Fibroblast of skin of right biceps (primary cell): ENCODE results near the gene TREH.

Source experiments
- DNase-seq: peaks from one replicate; pipeline ENCODE4 v3.0.0-alpha.2; 2013

The TREH gene

DNA sequence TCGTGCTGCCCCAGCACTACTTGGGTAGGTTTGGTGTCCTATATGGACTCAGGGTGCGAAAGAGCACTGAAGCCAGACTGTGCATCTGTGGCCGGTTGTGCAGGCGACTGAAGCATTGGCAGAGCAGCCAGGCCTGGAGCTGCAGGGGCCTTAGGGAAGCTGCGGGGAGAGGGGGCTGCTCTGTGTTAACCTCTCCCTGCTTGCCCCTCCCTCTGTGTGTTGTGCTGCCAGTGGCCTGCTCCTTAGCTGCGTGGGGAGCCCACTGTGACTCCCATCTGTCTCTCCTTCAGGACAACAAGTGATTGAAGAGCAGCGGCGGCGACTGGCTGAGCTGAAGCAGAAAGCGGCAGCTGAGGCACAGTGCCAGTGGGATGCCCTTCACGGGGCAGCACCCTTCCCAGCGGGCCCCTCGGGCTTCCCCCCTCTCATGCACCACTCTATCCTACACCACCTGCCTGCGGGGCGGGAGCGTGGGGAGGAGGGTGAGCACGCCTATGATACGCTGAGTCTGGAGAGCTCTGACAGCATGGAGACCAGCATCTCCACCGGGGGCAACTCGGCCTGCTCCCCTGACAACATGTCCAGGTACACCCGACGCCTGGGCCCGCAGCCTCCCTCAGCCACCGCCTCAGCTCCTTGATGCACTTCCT is 34.3 kb downstream of the TREH start:
- DNase-seq, result no peak

DNA sequence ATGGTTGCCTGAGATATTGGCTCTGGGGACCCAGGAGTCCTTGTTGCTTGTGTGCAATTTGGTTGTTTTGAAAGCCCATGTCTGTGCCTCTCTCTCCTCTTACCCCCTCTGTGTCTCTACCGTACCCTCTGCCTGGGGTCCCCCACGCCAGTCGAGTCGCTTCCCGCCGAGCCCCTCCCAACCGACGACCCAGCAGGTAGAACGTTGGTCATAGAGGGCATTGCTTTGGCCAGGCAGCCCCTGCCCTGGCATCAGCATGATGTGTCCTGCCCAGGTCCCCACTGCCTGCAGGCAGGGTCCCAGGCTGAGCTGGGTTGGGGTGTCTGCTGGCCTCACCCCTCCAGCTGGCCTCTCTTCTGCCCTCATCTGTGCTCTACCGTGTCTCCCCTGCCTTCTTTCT is 35.0 kb downstream of the TREH start:
- no peak for DNase-seq

DNA sequence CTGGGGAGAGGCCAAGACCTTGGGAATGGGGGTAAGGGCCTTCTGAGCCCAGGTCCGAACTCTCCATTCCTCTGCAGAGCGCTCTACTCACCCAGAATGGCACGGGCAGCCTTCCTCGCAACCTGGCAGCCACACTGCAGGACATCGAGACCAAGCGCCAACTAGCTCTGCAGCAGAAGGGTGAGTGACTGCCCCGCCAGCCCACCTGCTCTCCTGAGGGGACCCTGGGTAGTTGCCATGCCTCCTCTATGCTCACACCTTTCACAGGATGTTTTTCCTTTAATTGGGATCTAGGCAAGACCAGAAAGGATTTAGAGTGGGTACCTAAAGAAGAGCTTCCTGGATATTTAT is 35.5 kb downstream of the TREH start:
- no peak for DNase-seq

DNA sequence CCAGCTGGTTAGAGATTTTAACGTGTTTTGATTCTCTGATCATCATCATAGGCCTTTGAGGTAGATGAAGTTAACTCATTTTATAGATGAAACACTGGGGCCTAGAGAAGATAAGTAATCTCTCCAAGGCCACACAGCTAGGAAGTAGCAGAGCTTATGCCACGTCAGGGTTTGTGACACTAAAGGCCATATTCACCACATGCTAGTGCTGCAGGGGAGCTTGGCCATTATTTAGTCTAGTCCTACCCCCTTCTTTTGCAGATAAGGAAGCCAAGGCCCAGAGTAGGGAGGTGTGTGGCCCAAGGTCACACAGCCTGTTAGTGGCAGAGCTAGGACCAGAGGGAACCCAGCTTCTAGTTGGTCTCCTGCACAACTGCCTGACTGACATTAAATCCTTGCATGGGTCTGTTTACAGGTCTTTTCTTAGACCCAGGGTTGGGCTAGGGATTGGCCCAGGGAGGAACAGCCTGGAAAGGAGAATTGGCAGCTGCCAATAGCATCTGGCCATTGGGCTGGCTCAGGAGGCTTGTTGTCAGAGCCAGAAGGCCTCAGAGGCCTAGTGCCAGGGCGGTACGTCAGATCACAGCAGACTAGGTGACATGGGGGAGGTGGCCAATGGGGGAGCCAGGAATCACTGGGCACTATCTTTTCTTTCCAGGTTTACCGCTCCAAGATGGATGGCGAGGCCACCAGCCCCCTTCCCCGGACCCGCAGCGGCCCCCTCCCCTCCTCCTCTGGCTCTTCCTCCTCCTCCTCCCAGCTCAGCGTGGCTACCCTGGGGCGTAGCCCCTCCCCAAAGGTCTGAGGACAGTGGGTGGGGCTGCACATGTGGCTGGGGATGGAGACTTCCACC is 36.1 kb downstream of the TREH start:
- no peak for DNase-seq

DNA sequence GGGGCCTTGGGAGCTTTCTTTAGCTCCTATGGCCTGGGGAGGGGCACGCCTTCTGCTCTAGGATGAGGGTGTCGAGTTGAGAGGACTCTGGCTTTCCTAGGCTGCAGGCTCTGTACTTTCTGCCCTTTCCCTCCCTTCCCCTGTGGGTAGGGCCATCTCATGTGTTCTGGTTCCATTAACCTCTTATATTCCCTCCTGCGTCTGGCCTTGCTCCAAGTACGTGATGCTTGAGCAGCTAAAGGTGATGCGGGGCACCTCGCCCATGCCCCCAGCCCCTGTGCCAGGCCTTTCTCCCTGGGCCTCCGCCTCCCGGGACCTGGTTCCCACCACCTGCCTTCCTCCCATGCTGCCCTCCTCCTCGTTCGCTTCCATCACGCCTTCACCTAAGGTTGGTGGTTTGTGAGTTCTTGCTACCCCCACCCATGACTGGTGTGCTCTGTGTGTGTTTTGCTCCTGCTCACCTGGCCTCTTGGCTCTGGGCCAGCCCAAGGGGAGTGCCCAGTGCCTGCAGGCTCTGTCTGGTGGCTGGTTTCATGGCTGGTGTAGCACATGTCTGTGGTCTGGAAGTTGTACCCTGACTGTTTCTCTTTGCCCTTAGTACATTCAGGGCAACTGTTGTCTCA is 37.9 kb downstream of the TREH start:
- DNase-seq, result no peak

- no peak for DNase-seq
Measured at GRCh38 chr11:118640332-118641154, 38.9 kb downstream of the TREH start.

DNA sequence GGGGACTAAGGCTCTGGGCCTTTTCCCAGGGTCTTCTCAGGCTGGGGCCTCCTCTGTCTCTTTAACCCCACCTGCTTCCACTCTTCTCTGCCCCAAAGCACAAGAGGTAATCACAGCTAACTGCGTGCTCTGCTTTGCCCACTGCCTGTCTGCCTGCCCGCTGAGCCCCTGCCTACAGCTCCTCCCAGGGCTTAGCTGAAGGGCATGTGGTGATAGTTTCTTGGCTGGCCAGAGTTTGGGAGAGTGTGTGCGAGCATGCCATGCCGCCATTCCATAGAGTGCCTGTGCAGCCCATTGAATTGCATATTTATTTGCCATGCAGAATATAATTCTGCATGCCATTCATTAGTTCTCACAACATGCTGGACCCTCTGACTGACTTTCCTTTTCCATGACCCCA is 39.6 kb downstream of the TREH start:
- DNase-seq, result no peak

DNA sequence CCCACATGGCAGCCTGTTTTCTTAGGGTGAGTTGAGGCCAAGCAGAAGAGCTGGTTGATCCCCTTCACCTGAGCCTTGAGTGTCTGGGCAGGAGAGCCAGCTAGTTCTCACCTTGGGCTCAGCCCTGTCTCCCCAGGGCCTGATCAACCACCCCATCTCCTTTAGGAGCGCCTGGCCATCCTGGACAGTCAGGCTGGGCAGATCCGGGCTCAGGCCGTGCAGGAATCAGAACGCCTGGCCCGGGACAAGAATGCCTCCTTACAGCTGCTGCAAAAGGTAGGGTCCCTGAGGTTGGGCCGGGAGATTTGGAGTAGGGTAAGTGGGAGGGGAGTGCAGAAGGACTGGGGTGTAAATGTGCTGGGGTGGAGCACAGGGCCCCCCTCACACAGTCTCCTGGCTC is 40.7 kb downstream of the TREH start:
- no peak for DNase-seq

DNA sequence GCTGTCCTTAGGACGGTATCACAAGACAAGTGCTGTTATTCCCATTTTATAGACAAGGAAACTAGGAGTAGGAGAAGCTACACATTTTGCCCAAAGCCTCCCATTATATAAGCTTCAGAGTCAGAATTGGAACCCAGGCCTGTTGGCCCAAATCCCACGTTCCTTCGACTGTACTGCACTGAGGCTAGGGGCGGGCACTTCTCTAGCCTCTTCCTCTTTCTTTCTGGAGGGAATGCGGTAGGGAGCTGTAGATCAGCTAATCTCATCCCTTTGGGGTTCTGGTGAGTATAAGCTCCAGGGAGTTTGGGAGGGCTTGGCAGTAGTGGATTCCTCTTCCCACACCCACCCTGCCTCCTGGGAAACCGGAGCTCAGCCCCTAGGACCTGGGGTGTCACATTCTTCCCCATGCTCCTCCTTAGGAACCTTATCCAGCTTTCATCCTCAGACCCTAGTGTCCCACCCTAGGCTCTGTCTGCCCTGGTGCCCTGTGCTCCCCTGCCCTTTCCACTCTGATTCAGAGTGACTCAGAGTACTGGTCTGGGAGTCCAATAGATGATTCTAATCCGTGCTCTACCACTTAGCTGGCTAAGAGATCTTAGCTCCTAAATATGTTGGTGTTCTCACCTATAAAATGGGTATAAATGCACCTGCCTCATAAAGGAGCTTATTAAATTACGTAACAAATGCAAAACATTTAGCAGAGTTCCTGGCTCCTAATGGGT is 42.7 kb downstream of the TREH start:
- DNase-seq, result no peak

- DNase-seq, result no peak
Measured at GRCh38 chr11:118635642-118636041, 43.8 kb downstream of the TREH start.

- no peak for DNase-seq
Measured at GRCh38 chr11:118635237-118635591, 44.2 kb downstream of the TREH start.

- peak; percentile 62 for DNase-seq
Measured at GRCh38 chr11:118634431-118635236, 44.8 kb downstream of the TREH start.

DNA sequence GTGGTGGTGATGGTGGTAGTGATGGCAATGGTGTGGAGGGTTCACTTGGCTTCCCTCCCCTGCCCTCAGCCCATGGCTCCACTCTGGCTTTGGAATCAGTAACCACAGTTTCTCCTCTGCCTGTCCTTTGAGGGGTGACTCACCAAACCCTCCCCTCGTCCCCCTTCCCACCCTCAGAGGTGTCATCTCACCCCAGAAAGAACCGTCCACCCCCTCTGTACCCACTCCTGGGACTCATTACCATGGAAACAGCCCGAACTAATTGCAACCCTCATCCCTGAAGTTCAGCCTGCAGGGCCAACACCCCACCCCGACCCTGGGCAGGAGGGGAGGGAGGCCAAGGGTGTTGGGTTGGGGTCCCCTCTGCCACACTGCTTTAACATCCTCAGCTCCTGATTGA is 45.5 kb downstream of the TREH start:
- peak; percentile 61 for DNase-seq

- no peak for DNase-seq
Measured at GRCh38 chr11:118633319-118633690, 46.1 kb downstream of the TREH start.

DNA sequence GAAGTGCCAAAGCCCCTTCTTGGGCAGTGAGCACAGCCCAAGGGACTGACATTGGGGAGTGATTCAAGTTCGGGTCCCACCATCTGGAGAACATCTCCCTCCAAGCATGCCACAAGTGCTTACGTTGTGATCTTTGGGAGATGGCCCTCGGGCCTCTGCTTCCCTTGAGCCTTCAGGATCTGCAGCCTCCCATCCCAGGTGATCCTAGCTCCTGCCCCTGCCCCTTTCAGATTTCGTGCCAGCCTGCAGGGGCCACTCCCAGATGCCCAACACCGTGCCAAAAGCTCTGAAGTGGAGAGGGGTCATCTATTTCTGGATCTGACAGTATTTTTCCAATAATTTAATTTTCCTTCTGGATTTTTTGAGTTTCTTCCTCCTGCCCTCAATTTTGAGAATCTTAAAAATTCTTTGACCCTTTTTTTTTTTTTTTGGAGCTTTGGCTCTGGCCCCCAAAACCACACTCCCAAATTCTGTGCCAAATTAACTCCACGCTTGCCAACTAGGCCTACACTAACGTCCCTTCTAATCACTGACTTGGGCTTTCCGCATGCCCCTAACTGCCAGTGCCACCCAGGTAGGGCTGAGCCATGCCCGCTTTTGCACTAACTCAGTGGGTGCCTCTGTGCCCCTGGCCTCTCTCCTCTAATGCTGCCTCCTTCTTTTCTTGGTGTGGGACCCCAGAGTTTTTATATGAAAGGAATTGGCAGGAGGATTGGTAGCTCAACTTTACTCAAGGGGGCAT is 46.7 kb downstream of the TREH start:
- no peak for DNase-seq

DNA sequence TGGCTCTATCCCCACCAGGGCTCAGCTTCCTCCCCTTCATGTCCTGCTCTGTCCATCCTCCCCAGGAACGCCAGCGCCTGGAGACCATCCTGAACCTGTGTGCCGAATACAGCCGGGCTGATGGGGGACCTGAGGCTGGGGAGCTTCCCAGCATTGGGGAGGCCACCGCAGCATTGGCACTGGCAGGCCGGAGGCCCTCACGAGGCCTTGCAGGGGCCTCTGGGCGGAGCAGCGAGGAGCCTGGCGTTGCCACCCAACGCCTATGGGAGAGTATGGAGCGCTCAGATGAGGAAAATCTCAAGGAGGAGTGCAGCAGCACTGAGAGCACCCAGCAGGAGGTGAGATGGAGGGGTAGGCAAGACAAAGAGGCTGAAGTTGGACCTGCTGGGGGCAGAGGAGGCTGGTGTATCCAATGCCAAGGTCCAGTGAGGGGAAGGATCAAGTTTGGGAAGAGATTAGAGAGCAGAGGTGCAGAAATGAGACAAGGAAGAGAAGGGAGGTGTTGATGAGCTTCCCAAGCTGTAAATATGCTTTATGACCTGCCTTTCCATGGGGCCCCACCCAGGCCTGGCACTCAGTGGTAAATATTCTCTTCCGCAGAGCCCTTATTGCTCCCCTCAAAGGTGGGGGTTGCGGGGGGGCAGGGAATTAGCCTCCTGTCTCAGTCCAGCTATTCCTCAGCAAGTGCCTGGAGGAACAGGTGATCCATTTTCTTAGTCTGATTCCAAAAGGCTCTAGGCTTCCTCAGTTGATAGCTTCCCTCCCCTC is 48.1 kb downstream of the TREH start:
- DNase-seq, result no peak

DNA sequence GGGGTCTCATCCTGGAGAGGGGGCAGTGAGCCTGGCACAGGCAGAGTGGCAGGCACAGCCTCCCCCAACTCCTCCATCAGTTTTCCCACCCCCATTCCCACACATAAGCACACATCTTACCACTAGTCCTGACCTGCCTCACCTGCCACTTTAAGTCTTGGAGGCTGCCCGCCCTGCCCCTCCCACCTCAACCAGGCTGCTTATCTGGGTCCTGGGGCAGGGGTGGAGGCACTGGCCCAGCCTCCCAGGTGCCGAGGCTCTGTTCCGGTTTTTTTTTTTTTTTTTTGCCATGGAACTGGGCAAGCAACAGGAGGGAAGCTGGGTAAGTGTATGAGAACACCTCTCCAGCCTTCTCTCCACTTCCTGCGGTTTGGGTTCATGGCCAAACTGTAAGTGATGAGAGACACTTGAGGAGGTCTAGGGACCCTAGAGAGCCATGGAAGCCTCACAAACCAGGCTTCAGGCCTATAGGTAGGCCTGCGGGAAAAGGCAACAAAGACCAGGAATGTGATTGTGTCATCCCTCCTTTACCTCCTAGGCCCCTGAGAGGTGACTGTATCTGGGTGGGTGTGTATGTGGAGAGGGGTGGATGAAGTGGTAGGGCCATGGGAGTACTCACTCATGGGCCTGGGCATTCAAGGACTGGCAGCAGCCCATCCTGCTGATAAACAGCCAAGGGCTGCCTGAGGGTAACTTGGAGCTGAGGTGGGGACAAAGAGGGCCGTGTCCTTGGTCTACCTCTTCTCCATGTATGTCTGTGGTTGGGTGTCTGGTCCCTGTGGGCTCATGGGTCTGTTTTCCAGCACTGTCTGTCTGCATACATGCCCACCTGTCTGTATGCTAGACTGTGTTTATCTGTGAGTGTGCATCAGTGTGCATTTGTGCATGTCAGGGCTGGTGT is 49.4 kb downstream of the TREH start:
- no peak for DNase-seq

GRCh38 chr11:118628861-118629549 is 50.4 kb downstream of the TREH start:
- DNase-seq, result no peak

DNA sequence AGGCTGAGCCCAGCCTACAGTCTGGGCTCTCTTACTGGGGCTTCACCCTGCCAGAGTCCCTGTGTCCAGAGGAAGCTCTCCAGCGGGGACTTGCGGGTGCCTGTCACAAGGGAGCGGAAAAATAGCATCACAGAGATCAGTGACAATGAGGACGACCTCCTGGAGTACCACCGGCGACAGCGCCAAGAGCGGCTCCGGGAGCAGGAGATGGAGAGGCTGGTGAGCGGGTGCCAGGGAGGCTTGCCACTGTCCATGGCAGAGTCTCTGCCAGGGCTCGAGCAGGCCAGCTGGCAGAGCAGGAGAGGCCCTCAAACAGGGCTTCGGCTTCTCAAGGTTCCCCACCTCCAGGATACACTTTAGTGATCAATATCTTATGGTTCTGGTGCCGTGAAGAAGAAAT is 51.0 kb downstream of the TREH start:
- DNase-seq, result no peak
